Endodermal cell (in vitro differentiated cells): Measurements from ENCODE around the gene POGZ. TPM values are rescaled to one million over a fixed set of nuclear protein-coding genes. Genes with fewer than 3 reads are reported as not detected.
A peak's percentile ranks its signal among the peaks of the same experiment; 100 is the strongest.

Experiments
- DNase-seq: peaks from one replicate; pipeline ENCODE4 v3.0.0-alpha.2; 2017
- H3K27ac ChIP-seq: 2 replicates; pipeline ENCODE4 v1.5.1; 2013; ENCODE audit warnings: mild to moderate bottlenecking, low read depth, low read length, moderate library complexity
- H3K27me3 ChIP-seq: 2 replicates; pipeline ENCODE4 v1.6.1; 2013; ENCODE audit warnings: mild to moderate bottlenecking, low read length, moderate library complexity; ENCODE audit not compliant: insufficient read depth, control insufficient read depth, poor library complexity, severe bottlenecking
- H3K36me3 ChIP-seq: 2 replicates; pipeline ENCODE4 v1.7.0; 2013; ENCODE audit warnings: mild to moderate bottlenecking, low read length, moderate library complexity; ENCODE audit not compliant: control insufficient read depth, insufficient read depth
- H3K4me1 ChIP-seq: one replicate; pipeline ENCODE4 v1.7.0; 2013; ENCODE audit warnings: low read length; ENCODE audit not compliant: control insufficient read depth, insufficient read depth
- H3K4me3 ChIP-seq: 2 replicates; pipeline ENCODE4 v1.5.1; 2013; ENCODE audit warnings: mild to moderate bottlenecking, low read length, moderate library complexity
- H3K9ac ChIP-seq: 2 replicates; pipeline ENCODE4 v1.6.1; 2013; ENCODE audit warnings: mild to moderate bottlenecking, low read length, moderate library complexity; ENCODE audit not compliant: poor library complexity, severe bottlenecking; ENCODE audit errors: extremely low read depth
- H3K9me3 ChIP-seq: 2 replicates; pipeline ENCODE4 v1.6.1; 2013; ENCODE audit warnings: mild to moderate bottlenecking, low read length, moderate library complexity; ENCODE audit not compliant: control insufficient read depth
- H3K27ac Mint-ChIP-seq: 2 replicates; pipeline ENCODE4 v1.8.0; 2020; ENCODE audit warnings: mixed read lengths
- H3K27me3 Mint-ChIP-seq: 2 replicates; pipeline ENCODE4 v1.8.0; 2021; ENCODE audit warnings: mild to moderate bottlenecking, mixed read lengths; ENCODE audit not compliant: insufficient read depth
- H3K36me3 Mint-ChIP-seq: 2 replicates; pipeline ENCODE4 v1.8.0; 2020; ENCODE audit warnings: low read depth, mixed read lengths
- H3K4me1 Mint-ChIP-seq: 2 replicates; pipeline ENCODE4 v1.8.0; 2020; ENCODE audit warnings: mixed read lengths
- H3K4me3 Mint-ChIP-seq: 2 replicates; pipeline ENCODE4 v1.8.0; 2020; ENCODE audit warnings: mild to moderate bottlenecking, moderate library complexity, mixed read lengths
- H3K9me3 Mint-ChIP-seq: 2 replicates; pipeline ENCODE4 v1.8.0; 2020; ENCODE audit warnings: mild to moderate bottlenecking, mixed read lengths
- CTCF ChIP-seq: fragments of 200-600 bp; sonication (generic); conservative IDR thresholded peaks from 2 replicates; pipeline ENCODE4 v1.5.0; 2021; ENCODE audit warnings: antibody characterized with exemption, mild to moderate bottlenecking
- WGBS, 2 experiments: methylation state at CpG; one replicate each; pipeline versions ENCODE4 v1.1.5 to v1.1.7; 2013; ENCODE audit warnings: missing lambda C conversion rate in 2 of 2, mixed read lengths in 1 of 2; ENCODE audit not compliant: insufficient coverage in 1 of 2, insufficient read length in 1 of 2; 5-methylcytosine and 5-hydroxymethylcytosine counted together
- total RNA-seq, 2 donors: library from RNA; stranded (reverse); fragmentation: NEBNext Ultra II Directional in 1 of 2; extraction: Animal tissue kit (Norgen Biotek cat#: 25700) in 1 of 2; gene quantifications; 2 replicates in 1 of 2; 3 replicates in 1 of 2; pipeline ENCODE4 v1.2.1, GENCODE V29; 2021

POGZ gene
- total RNA-seq, 2 donors from 2014 or later, result 138 to 165 TPM

- Histone ChIP-seq H3K4me3 (no peak overlapping the region), H3K27ac (no peak overlapping the region), H3K4me1 (no peaks in the 10 kb centered on the region), H3K9ac (no peak overlapping the region), H3K36me3 (no peaks in the 10 kb centered on the region), H3K9me3 (peaks cover 15% of the 10 kb centered on the region), H3K27me3 (no peaks in the 10 kb centered on the region)
- TF ChIP-seq CTCF, result peak; percentile 63
- Mint-ChIP-seq H3K27me3 (no peaks in the 10 kb centered on the region), H3K36me3 (peaks cover 1% of the 10 kb centered on the region), H3K9me3 (peaks cover 12% of the 10 kb centered on the region), H3K27ac (no peak overlapping the region), H3K4me1 (peaks cover 2% of the 10 kb centered on the region), H3K4me3 (no peak overlapping the region)
- 72 to 73% methylated on average over 5 of the region's 5 CpGs for WGBS, 2 experiments
- DNase-seq, result peak; percentile 79
Observed at GRCh38 chr1:151485685-151486255, 26.5 kb upstream of the POGZ start.

GRCh38 chr1:151482017-151482416, 22.7 kb upstream of the POGZ start:
- H3K4me1 ChIP-seq, result no peaks in the 10 kb centered on the region
- H3K27ac ChIP-seq, result no peak overlapping the region
- peaks cover 8% of the 10 kb centered on the region for H3K4me1 Mint-ChIP-seq
- no peak overlapping the region for H3K9ac ChIP-seq
- H3K27me3 Mint-ChIP-seq, result peaks cover 3% of the 10 kb centered on the region
- H3K9me3 ChIP-seq, result peaks cover 15% of the 10 kb centered on the region
- no peak for DNase-seq
- peaks cover 1% of the 10 kb centered on the region for H3K36me3 Mint-ChIP-seq
- TF ChIP-seq CTCF, result no peak
- no peak overlapping the region for H3K27ac Mint-ChIP-seq
- 90 to 96% methylated on average over 1 of the region's 1 CpG for WGBS, 2 experiments
- no peaks in the 10 kb centered on the region for H3K36me3 ChIP-seq
- H3K4me3 Mint-ChIP-seq, result no peak overlapping the region
- H3K27me3 ChIP-seq, result no peaks in the 10 kb centered on the region
- H3K9me3 Mint-ChIP-seq, result peaks cover 12% of the 10 kb centered on the region
- H3K4me3 ChIP-seq, result no peak overlapping the region

- peaks cover 12% of the 10 kb centered on the region for H3K9me3 Mint-ChIP-seq
- Histone ChIP-seq H3K27me3 (no peaks in the 10 kb centered on the region), H3K9me3 (peaks cover 15% of the 10 kb centered on the region), H3K27ac (no peak overlapping the region), H3K4me1 (no peaks in the 10 kb centered on the region), H3K4me3 (no peak overlapping the region), H3K36me3 (no peaks in the 10 kb centered on the region), H3K9ac (no peak overlapping the region)
- no peak overlapping the region for H3K27ac Mint-ChIP-seq
- 85 to 91% methylated on average over 3 to 5 of the region's 5 CpGs for WGBS, 2 experiments
- DNase-seq, result no peak
- H3K27me3 Mint-ChIP-seq, result peaks cover 3% of the 10 kb centered on the region
- peaks cover 1% of the 10 kb centered on the region for H3K36me3 Mint-ChIP-seq
- no peak for TF ChIP-seq CTCF
- H3K4me1 Mint-ChIP-seq, result peaks cover 7% of the 10 kb centered on the region
- H3K4me3 Mint-ChIP-seq, result no peak overlapping the region
Observed at GRCh38 chr1:151479462-151479861, 20.2 kb upstream of the POGZ start.
